C1 segment of cervical spinal cord (tissue), 14 donors: ENCODE data around the gene ITPR2.
"Not testable (repeated sequence)": the region's sequence is repeated elsewhere in the genome, so short reads cannot be mapped to it uniquely, and the experiment has no call there.

Source experiments
- DNase-seq, 14 donors: peaks; one replicate each; lab custom pipeline; 2025; lab: John Stamatoyannopoulos, UW

The ITPR2 gene

DNA sequence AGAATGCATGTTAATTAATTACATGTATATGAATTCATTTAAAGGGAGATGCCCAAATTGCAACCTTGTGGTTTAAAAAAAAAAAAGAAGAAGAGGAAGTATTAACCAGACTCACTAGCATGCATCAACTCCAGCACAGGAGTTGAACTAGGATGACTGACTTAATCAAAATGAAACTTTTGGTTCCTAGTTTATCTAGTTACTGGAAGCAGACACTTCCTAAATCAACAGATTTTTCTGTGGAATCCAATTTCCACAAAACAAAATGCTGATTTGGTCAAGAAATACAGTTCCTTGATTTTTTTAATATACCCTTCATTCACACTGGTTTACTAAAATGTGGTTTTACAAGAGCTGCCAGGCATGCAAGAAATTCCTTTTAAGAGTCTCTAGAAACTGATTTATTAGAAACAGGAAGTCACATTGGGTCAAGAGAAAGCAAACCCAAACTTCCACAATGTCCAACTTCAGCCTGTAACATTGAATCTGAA is 41.6 kb downstream of the ITPR2 start:
- no peak for DNase-seq

DNA sequence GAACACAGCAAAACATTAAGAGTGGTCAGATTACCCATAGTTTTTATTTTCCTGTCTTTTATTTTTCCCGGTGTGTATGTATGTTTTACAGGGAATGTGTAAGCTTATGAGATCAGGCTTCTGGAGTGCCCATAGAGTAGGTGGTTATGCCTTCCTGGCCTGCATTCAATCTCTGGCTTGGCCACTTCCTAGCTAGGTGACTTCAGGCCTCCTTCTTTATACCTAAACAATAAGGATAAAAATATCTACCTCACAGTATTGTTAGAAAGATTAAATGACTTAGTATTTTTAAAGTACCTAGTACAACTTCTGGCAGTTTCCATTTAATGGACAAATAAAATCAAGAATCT is 42.4 kb downstream of the ITPR2 start:
- no peak for DNase-seq

DNA sequence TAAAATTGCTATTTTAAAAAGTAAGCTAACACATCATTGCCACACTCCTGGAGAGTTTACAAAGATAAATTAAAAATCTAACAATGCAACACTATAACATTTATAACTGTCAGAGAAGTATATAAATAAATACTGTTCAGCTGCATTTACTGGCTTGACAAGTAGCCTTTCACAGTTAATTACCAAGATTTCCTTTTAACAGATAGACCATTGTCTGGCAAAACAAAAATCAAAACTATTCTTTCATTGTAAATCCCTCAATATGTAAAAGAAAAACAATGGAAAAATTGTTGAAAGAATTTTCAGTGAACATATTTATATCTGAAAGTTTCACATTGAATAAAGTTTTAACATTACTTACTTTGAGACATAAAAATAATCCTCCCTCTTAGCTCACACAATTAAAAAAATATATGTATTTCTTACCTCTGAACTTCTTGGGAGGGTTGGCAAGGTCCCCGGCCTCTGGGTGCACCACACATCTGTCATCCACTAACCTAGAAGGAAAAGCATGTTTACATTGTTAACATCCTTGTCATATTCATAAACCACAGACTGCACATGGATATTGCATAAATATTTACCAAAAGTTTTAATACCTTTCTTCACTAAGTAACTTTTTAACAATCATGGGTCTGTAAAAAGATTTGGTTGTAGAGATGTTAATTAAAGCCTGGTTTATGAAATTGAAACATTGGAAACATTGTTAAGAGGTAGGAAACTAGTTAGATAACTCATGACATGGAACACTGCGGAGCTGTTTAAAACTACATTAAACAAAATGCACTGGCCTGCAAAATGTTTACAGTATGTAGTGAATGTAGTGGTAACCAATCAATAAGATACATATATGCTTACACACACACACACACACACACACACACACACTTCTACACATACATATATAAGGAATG is 43.0 kb downstream of the ITPR2 start:
- DNase-seq: no peak

DNA sequence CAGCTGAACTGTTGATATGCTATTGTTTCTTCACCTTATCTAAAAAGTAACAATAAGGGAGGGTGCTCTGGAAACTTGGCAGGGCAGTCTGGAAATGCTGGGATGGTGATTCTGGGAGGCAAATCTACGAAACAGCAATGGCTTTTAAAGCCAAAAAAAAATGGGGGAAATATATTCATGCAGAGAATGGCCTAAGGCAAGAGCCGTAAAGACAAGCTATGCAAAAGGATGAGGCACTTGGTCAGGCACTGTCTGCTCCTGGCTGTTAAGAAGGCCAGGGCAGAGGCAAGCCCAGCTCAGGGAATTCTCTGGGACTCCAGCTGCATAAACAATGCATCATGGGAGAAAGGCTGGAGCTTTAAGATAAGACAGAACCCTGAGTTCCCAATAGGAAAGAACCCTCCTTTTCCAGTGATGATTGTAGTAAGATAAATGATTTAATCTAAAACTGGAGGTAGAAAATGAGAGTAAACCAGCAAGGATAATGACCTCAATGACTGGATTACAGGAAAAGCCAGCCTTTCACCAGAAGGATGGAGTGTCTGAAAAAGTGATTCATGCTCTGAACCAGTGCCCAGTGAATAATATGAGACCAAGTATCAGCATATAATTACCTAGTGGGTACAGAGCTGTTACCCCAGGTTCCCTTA is 46.0 kb downstream of the ITPR2 start:
- peak in 1 of 14 donors; percentile 19 for DNase-seq

DNA sequence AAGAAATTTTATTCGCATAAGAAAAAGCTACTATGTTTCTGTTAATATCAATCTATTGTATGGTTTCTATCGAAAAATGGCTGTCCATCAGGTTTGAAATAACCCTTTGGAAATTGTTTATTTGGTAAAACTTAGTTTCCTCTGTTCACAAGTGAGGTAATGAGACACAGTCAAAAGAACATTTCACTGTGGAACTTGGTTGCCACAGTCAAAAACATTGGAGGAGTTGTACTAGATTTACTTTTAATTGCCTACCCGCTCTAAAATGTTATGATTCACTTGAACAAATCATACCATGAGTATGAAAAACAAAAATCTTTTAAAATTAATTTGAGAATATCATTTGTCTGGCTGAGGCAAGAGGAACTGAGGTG is 46.5 kb downstream of the ITPR2 start:
- no peak for DNase-seq

DNA sequence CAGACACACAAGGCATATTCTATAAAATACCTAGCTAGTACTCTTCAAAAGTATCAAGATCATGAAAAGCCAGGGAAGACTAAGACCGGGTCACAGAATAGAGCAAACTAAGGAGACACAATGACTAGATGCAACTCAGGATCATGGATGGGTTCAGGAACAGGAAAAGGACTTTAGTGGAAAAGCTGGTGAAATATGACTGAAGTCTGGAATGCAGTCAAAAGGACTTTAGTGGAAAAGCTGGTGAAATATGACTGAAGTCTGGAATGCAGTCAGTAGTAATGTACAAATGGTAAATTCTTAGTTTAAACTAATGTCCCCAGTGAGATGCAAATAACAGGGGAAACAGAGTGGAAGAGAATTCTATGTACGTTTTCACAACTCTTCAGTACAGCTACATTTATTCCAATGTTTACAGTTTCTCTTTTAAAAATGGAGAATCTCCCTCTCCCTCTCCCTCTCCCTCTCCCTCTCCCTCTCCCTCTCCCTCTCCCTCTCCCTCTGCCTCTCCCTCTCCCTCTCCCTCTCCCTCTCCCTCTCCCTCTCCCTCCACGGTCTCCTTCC is 49.1 kb downstream of the ITPR2 start:
- DNase-seq: not testable (repeated sequence)

DNA sequence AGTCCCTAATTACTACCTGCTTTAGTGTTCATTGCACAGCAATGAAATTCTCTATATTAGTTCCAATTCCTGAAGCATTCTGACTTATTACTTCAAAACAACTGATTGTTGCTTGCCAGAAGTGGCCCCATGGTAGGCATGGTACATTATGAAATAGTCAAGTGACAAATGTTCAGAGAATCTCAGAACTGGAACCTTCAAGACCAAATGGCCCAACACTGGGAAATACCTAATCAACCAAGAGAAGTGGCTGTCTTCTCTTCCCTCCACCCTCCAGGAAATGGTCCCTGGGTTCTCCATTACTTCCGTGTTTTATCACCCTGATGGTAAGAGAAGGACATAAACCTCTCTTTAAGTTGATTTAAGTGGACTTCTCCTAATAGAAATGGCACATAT is 49.9 kb downstream of the ITPR2 start:
- no peak for DNase-seq

DNA sequence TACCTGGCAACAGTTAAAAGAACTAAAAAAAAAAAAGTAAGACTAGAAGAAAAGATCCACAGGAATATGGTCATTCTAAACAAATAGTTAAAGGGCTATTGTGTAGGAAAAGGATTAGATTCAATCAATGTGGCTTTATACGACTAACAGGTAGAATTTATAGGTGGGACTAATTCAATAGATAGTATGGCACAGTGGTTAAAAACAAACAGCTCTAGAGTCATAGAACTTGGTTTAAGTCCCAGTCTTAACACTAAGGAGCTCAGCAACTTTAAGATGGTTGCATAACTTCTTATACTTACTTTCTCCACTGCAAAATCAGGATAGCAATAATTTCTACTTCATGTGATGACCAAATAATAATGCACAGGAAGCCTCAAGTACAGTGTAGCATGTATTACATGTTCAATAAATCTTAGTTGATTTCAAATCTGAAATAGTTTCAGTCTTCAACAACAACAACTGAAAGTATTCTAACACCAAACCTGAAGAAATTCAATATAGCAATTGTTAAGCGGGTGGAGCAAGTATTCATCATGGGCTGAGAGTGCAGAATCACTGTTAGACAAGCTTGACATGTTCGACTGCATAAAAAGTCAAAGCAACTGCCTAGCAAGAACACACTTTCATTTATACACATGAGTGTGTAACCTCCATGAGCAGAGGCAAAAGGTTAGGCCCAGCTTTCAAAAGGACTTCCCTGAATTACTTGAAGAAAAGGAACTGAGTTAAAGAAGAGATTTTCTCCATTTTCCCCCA is 50.4 kb downstream of the ITPR2 start:
- no peak for DNase-seq

DNA sequence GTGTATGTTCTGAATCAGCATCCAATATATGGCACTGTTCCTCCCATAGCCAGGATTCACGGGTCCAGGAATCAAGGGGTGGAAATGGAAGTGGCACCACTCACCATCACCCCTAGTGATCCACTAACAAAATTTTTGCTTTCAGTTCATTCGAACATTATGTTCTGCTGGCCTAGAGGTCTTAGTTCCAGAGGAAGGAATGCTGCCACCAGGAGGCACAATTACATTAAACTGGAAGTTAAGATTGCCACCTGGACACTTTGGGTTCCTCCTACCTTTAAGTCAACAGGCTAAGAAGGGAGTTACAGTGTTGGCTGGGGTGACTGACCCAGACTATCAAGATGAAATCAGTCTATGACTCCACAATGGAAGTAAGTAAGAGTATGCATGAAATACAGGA is 52.3 kb downstream of the ITPR2 start:
- DNase-seq: not testable (repeated sequence)

DNA sequence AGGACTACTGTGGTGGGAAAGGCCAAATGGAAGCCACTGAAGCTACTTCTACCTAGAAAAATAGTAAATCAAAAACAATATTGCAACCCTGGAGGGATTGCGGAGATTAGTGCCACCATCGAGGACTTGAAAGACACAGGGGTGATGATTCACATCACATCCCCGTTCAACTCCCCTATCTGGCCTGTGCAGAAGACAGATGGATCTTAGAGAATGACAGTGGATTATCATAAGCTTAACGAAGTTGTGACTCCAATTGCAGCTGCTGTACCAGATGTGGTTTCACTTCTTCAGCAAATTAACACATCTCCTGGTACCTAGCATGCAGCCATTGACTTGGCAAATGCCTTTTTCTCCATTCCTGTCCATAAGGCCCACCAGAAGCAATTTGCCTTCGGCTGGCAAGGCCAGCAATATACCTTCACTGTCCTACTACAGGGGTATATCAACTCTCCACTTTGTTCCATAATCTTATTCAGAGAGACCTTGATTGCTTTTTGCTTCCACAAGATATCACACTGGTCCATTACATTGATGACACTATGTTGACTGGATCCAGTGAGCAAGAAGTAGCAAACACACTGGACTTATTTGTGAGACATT is 54.7 kb downstream of the ITPR2 start:
- DNase-seq: not testable (repeated sequence)

DNA sequence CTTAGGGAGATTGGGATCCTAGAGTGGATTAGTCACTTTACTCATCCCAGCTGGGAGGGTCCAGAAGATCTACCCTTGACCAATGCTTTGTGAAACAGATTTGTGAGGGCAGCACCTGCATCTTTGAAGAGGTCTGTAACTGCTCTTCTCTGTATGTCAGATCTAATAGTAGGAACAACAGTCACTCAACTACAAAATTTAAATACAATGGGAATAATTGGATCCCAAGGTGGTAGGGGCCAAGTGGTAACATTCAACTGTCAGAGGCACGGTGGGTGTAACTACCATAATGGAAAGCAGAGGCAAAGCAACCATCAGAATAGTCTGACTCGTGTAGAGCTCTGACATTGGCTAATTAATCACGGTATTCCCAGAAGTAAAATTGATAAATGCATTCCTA is 55.8 kb downstream of the ITPR2 start:
- DNase-seq: no peak

DNA sequence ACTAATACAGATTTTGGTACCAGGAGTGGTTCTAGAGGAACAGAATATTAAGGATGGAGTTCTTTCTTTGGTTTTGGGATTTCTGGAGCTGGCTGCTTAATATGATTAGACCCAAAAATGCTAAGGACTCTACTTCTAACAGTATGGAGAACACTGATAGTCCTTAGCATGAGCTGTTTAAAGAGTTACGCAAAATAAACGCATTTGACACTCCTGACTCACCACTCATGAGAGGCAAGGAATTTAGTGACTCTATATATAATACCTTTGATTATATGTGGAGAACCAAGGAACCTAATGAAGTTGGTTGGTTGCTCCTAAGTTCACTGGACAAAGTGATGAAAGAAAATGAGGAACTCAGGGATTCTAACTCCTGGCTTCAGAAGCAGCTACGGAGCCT is 57.0 kb downstream of the ITPR2 start:
- not testable (repeated sequence) for DNase-seq

DNA sequence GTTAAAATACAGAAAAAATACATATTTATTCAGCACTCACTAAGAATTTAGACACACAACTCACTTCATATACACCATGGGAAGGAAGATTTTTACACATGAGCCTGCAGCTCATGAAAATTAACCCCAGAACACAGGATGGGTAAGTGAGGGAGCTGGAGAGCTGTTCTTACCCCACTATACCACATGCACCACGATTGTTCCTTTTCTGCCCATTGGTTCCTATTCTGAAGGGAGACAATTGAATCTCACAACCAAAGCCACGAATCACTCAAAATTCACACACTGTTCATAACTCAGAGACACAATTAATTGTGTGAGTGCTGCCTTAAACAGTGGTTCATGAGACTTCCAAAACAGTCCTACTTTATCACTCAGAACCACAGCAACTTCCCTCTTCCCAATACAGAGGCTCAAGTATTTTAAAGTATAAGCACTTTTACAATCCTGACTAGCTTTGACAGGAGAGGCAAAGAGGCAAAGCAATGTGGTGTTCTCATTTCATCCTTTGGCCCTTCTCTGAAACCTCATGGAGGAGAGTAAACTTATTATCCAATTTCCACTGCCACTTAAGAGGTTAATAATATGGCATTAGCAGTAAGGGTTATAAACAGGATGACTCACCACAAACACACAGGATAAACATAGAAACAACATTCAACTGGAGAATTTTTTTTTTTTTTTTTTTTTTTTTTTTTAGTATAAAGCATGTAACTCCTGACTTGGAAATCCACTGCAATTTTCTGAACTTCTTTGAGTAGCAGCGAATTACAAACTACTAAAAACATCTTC is 59.5 kb downstream of the ITPR2 start:
- no peak for DNase-seq

DNA sequence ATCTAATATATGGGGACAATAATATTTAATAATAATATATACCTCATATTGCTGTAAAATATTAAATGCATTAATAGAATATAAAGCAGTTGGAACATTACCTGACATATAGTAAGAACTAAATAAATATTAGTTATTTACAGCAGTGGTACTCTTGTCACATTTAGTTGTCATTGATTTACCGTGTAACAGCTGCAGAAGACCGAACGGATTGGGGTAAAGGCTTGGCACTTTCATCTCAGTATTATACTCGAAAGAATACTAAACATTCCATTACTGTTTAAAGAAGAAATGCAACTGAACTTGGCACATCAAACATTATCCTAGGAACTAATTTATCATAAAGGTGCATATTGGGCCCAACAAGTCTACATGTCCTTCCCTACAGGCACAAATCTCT is 61.1 kb downstream of the ITPR2 start:
- DNase-seq: no peak

DNA sequence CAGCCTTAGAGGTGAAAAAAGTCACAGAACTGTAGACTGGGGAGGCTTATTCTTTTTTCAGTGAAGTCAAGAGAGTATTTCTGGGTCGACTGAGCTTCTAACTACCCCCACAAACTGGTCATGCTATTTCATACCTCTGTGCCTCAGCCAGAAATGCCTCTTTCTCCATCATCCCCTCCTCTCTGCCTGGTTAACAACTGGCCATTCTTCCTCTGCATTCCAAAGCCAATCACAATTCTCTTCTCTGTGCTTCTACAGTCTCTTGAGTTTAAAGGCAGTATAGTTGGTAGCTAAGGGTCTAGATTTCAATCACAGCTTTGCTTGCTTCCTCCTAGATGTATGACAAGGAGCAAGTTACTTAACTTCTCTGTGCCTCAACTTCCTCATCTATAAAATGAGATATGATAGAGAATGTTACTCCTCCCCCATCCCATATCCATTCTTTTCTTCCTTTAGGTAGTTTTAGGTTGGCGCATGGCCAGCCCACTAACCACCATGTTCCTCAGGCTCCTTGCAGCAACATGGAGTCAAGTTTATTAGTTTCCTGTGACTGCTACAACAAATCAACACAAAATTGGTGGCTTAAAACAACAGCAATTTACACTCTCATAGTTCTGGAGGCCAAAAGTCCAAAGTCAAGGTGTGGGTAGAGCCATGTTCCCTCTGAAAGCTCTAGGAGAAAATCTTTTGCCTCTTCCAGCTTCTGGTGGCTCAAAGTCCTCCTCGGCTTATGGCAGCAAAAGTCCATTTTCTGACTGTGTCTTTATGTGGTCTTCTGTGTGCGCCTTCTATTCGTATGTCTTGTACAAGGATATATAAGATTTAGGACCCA is 62.5 kb downstream of the ITPR2 start:
- no peak for DNase-seq

DNA sequence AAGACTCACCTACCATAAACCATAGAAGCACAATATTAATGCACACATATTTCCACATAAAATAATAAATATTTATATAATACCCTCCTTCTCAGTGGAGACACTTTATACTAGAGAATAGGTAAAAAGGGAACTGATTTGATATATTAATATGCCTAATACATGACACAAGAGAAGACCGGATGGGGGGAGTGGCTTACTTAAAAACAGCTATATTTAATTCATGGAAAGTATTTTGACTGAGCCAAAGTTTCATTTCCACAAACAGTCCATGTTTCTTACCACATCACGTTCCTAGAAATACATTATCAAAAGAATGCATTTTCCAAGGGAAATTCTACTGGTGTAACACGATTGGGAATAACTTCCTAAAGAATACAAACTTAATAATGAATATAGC is 63.4 kb downstream of the ITPR2 start:
- DNase-seq: no peak

DNA sequence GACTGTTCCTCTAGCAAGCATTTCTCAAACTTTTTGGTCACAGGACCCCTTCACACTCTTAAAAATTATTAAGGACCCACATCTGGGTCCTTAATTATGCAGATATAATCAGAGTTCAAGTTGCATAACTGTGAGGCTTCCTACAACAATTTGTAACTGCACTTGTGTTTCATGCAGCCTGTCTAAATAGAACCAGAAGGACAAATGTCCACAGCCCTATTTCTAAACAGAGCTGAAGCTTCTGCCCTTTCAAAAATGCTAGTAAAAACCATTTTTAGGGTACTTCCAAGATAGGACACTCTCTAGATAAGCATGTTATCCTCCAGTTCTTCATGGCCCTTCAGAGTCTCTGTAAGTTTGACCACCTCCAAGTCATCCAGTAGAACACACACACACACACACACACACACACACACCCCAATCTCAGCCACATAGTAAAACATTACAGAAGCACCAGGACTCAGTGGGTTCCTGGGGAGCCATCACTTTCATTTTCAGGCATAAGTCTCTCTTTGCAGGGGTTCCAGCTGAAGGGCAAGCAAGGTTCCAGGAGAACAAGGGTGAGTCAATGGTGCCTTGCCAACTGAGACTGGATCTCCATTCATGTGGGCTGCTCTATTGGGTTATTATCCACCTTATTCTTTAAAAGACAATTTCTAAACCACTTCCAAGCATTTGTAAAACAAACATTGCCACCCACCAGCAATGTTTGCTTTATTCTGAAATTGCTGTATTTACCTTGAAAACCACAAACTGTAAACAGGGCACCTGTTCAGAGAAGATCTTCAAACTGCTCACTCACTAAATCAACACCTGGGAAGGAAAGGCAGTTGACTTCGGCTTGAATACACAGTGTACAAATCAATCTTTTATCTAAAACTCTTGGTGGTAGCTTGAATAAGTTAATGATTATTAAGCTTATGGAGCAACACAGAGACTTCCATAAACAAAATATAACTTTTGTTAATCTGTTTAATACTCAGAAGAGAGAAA is 64.1 kb downstream of the ITPR2 start:
- no peak for DNase-seq

DNA sequence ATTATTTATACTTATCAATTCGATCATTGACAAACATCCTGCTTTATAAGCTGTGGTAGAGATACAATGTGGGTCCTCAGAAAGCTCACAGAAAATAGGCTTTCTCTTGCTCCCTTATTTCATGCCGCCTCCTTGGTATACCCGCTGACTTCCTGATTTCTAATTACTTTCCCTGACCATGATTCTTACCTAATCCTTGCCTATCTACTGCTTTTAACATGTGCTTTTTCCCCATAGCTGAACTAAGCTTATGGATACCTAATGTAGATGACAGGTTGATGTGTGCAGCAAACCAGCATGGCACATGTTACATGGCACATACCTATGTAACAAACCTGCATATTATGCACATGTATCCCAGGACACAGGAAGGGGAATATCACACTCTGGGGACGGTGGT is 65.1 kb downstream of the ITPR2 start:
- DNase-seq: no peak

DNA sequence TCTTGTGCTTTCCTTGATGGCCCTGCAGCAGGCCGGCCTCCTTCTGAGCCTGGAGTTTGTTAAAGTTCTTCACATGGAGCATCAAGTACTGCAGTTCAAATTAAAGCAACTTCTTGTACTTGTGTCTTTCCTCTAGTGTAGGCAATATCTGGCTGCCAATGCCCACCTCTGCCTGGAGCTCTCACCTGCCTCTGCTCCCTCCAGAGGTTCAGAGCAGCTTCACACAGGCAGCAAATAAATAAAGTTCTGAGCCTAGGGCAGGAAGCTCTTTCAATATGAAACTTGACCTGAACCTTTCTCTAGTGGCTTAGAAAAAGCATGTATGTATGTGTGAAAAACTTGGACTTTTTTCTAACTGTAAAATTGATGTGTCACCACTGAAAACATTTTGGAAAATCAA is 65.9 kb downstream of the ITPR2 start:
- DNase-seq: no peak
